Loucy (cell line): ENCODE measurements around the gene THBS1.

Experiments used
- H2AFZ ChIP-seq: fragments of 200-600 bp; sonication (generic); 2 replicates; pipeline ENCODE4 v1.6.0; 2016; ENCODE audit warnings: antibody characterized with exemption, mild to moderate bottlenecking, low read length, moderate library complexity
- H3F3A ChIP-seq: fragments of 200-600 bp; 2 replicates; pipeline ENCODE4 v1.6.0; 2016; ENCODE audit warnings: antibody characterized with exemption, low read depth, mild to moderate bottlenecking
- H3K27me3 ChIP-seq: fragments of 200-600 bp; sonication (generic); 2 replicates; pipeline ENCODE4 v1.6.1; 2014; ENCODE audit warnings: low read length, mild to moderate bottlenecking; ENCODE audit not compliant: insufficient read depth, poor library complexity, severe bottlenecking
- H3K36me3 ChIP-seq: fragments of 200-600 bp; sonication (generic); 2 replicates; pipeline ENCODE4 v1.6.1; 2016; ENCODE audit warnings: low read length; ENCODE audit not compliant: insufficient read depth
- H3K4me1 ChIP-seq: fragments of 200-600 bp; sonication (generic); 2 replicates; pipeline ENCODE4 v1.5.1; 2014; ENCODE audit warnings: low read length, mild to moderate bottlenecking; ENCODE audit not compliant: insufficient read depth, poor library complexity, severe bottlenecking
- H3K4me2 ChIP-seq: fragments of 200-600 bp; sonication (generic); 2 replicates; pipeline ENCODE4 v1.6.0; 2014; ENCODE audit warnings: antibody characterized with exemption, low read length, low read depth, mild to moderate bottlenecking; ENCODE audit not compliant: poor library complexity, severe bottlenecking
- H3K4me3 ChIP-seq: fragments of 200-600 bp; sonication (generic); 2 replicates; pipeline ENCODE4 v1.5.1; 2014; ENCODE audit warnings: low read length, mild to moderate bottlenecking, mixed read lengths; ENCODE audit not compliant: poor library complexity, severe bottlenecking
- H3K79me2 ChIP-seq: fragments of 200-600 bp; sonication (generic); 2 replicates; pipeline ENCODE4 v1.6.1; 2014; ENCODE audit warnings: low read length; ENCODE audit not compliant: insufficient read depth
- H3K9ac ChIP-seq: fragments of 200-600 bp; sonication (generic); 2 replicates; pipeline ENCODE4 v1.6.0; 2014; ENCODE audit warnings: mild to moderate bottlenecking, low read depth, low read length, moderate library complexity; ENCODE audit not compliant: poor library complexity, severe bottlenecking
- H3K9me2 ChIP-seq: fragments of 200-600 bp; sonication (generic); replicated peaks from 2 replicates; pipeline ENCODE4 v1.6.1; 2016; ENCODE audit warnings: low read depth, low read length, mixed read lengths
- H3K9me3 ChIP-seq: fragments of 200-600 bp; sonication (generic); 2 replicates; pipeline ENCODE4 v1.6.1; 2014; ENCODE audit warnings: mild to moderate bottlenecking, antibody characterized with exemption, low read length, low read depth; ENCODE audit not compliant: insufficient read depth
- H4K20me1 ChIP-seq: fragments of 200-600 bp; sonication (generic); 2 replicates; pipeline ENCODE4 v1.6.0; 2014; ENCODE audit warnings: antibody characterized with exemption, low read length, mild to moderate bottlenecking; ENCODE audit not compliant: insufficient read depth, poor library complexity, severe bottlenecking
- CTCF ChIP-seq: fragments of 200-600 bp; sonication (generic); conservative IDR thresholded peaks from 2 replicates; pipeline ENCODE4 v1.5.1; 2014; ENCODE audit warnings: mild to moderate bottlenecking, antibody characterized with exemption, low read length
- EZH2phosphoT487 ChIP-seq: fragments of 200-600 bp; IDR thresholded peaks from 2 replicates; pipeline ENCODE4 v1.6.1; 2018; ENCODE audit warnings: antibody characterized with exemption, mild to moderate bottlenecking, moderate library complexity, borderline replicate concordance

Gene THBS1

GRCh38 chr15:39581242-39581792 is 438 bp downstream of the THBS1 start:
- no peaks in the 10 kb centered on the region for H3K9me3 ChIP-seq
- peaks cover 10% of the 10 kb centered on the region for H3K4me1 ChIP-seq
- no peaks in the 10 kb centered on the region for H3K9me2 ChIP-seq
- no peak overlapping the region for H2AFZ ChIP-seq
- H3K27me3 ChIP-seq, result no peaks in the 10 kb centered on the region
- TF ChIP-seq CTCF (no peak), EZH2phosphoT487 (no peak)
- no peak overlapping the region for H3K9ac ChIP-seq
- no peaks in the 10 kb centered on the region for H3F3A ChIP-seq
- H4K20me1 ChIP-seq, result no peaks in the 10 kb centered on the region
- H3K79me2 ChIP-seq, result no peaks in the 10 kb centered on the region
- H3K4me2 ChIP-seq, result no peak overlapping the region
- no peaks in the 10 kb centered on the region for H3K36me3 ChIP-seq
- H3K4me3 ChIP-seq, result no peak overlapping the region

- no peaks in the 10 kb centered on the region for H3K79me2 ChIP-seq
- no peak overlapping the region for H3K4me2 ChIP-seq
- no peaks in the 10 kb centered on the region for H3K9me2 ChIP-seq
- TF ChIP-seq EZH2phosphoT487, result no peak
- TF ChIP-seq CTCF, result peak; percentile 57
- H3K4me3 ChIP-seq, result no peak overlapping the region
- no peaks in the 10 kb centered on the region for H4K20me1 ChIP-seq
- no peaks in the 10 kb centered on the region for H3K9me3 ChIP-seq
- no peaks in the 10 kb centered on the region for H3K36me3 ChIP-seq
- H3F3A ChIP-seq, result no peaks in the 10 kb centered on the region
- no peak overlapping the region for H2AFZ ChIP-seq
- H3K4me1 ChIP-seq, result peaks cover 10% of the 10 kb centered on the region
- no peak overlapping the region for H3K9ac ChIP-seq
- H3K27me3 ChIP-seq, result no peaks in the 10 kb centered on the region
Measured at GRCh38 chr15:39581793-39582285, 960 bp downstream of the THBS1 start.

- TF ChIP-seq EZH2phosphoT487 (no peak), CTCF (no peak)
- H4K20me1 ChIP-seq, result no peaks in the 10 kb centered on the region
- H3K27me3 ChIP-seq, result no peaks in the 10 kb centered on the region
- H3K4me1 ChIP-seq, result peaks cover 10% of the 10 kb centered on the region
- no peak overlapping the region for H3K4me2 ChIP-seq
- no peaks in the 10 kb centered on the region for H3K9me3 ChIP-seq
- H3K36me3 ChIP-seq, result no peaks in the 10 kb centered on the region
- H3K9me2 ChIP-seq, result no peaks in the 10 kb centered on the region
- H2AFZ ChIP-seq, result no peak overlapping the region
- no peak overlapping the region for H3K9ac ChIP-seq
- H3K4me3 ChIP-seq, result no peak overlapping the region
- H3F3A ChIP-seq, result no peaks in the 10 kb centered on the region
- H3K79me2 ChIP-seq, result no peaks in the 10 kb centered on the region
Measured at GRCh38 chr15:39582286-39582976, 1.6 kb downstream of the THBS1 start.
